Activated CD8-positive, alpha-beta T cell treated with anti-CD3 and anti-CD28 coated beads for 36 hours (primary cell): ENCODE results near the gene CD81. TPM values are rescaled to one million over a fixed set of nuclear protein-coding genes. Genes with fewer than 3 reads are reported as not detected.

Experiments used
- ATAC-seq: fragments of 200-7000 bp; cut with Tn5 transposase; one replicate; pipeline ENCODE4 v1.10.0; 2021; ENCODE audit warnings: mild to moderate bottlenecking, moderate library complexity
- CTCF ChIA-PET: fragments of 350-600 bp; sonication (Branson Sonifier 250); formaldehyde crosslinking; loops from one replicate; lab custom pipeline; 2021; ENCODE audit warnings: antibody characterized with exemption; lab: Charles Lee
- POLR2A ChIA-PET: fragments of 350-600 bp; sonication (Branson Sonifier 250); formaldehyde crosslinking; loops from one replicate; lab custom pipeline; 2021; ENCODE audit warnings: antibody characterized with exemption; lab: Charles Lee
- DNase-seq: peaks from one replicate; pipeline ENCODE4 v3.0.0-alpha.2; 2020
- H3K27ac Mint-ChIP-seq: one replicate; pipeline ENCODE4 v1.8.0; 2021; ENCODE audit warnings: mild to moderate bottlenecking, mixed read lengths
- H3K27me3 Mint-ChIP-seq: one replicate; pipeline ENCODE4 v1.8.0; 2021; ENCODE audit warnings: mixed read lengths
- H3K36me3 Mint-ChIP-seq: one replicate; pipeline ENCODE4 v1.8.0; 2021; ENCODE audit warnings: low read depth, mixed read lengths
- H3K4me1 Mint-ChIP-seq: one replicate; pipeline ENCODE4 v1.8.0; 2021; ENCODE audit warnings: low read depth, mixed read lengths
- H3K4me3 Mint-ChIP-seq: one replicate; pipeline ENCODE4 v1.8.0; 2021; ENCODE audit warnings: mild to moderate bottlenecking, moderate library complexity, mixed read lengths
- H3K9me3 Mint-ChIP-seq: one replicate; pipeline ENCODE4 v1.8.0; 2021; ENCODE audit warnings: mixed read lengths
- CTCF ChIP-seq: fragments of 200-600 bp; IDR thresholded peaks from one replicate; pipeline ENCODE4 v1.8.0; 2022; ENCODE audit warnings: antibody characterized with exemption, mild to moderate bottlenecking
- intact Hi-C: fragments of 100-400 bp; cut with micrococcal nuclease; formaldehyde crosslinking; loops from one replicate; pipeline ENCODE4 v1.10.0; 2022
- total RNA-seq, 2 experiments: library from RNA; stranded (reverse); gene quantifications; one replicate each; pipeline ENCODE4 v1.2.3, GENCODE V29; 2021

Gene CD81
- total RNA-seq, 2 experiments from 2014 or later: 133 to 138 TPM

DNA sequence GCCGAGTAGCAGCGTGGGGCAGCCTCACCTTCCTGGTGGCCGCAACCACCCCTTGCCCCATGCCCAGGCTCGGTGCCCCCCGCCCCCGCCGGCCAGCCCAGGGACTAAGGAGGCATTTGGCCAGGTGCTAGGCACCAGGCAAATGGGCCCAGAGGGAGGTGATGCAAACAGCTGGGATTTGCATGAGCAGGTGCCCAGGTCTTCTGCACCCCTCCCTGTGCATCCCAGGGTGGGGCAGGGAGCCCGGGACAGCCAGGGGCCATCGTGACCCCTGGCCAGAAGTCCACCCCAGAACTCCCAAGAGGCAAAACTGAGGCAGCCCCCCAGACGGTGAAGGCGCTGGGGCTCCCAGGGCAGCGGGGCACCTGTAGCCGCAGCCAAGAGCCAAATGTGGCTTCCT lies 49.1 kb downstream of the CD81 start:
- no peaks in the 10 kb centered on the region for H3K9me3 Mint-ChIP-seq
- ATAC-seq: no peak

DNA sequence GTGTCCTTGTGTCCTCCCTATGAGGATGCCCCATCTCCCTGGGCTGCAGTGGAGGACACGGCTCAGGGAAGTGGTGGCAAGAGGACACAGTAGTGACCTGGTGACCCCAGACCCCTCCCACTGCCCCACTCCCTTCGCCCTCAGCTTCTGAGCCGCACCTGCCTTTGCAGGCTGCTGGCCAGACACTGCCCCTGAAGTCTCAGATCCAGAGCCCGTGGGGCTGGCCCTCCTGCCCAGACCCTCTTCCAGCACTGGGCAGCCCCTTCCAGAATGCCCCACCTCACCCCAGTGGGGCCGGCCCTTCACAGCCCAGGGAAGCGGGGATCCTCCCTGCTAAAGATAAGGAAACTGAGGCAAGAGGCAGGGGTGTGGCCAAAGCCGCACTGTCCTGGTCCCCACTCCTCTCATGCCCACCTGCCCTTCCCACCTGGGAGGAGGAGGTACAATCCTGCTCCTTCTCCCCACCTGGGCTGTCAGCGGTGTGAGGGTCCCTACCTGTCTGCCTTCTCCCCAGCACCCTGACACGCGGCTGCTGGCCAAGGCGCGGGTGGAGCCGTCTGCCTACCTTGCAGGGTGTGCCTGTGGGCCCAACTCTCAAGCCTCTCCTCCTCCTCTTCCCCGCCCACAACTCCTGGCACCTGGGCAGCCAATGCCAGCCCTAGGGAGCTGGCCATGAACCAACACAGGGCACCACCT lies 49.9 kb downstream of the CD81 start:
- CTCF ChIA-PET: interaction anchor here (0.8 to 10.3 kb wide), 6 partner anchors 107 to 465 kb away, joined by 3 to 381 read pairs (median 6); partner anchors contain the start of genes C11orf21 and TSPAN32

More for the DNA sequence above, 49.1 kb downstream of the CD81 start:
- Mint-ChIP-seq H3K27me3 (no peaks in the 10 kb centered on the region), H3K27ac (no peak overlapping the region), H3K4me1 (no peaks in the 10 kb centered on the region), H3K36me3 (no peaks in the 10 kb centered on the region), H3K4me3 (no peak overlapping the region)
- no peak for DNase-seq
- intact Hi-C loops: loop anchor here (5.0 kb wide), 1 partner anchor 461 kb away; the partner anchor contains the start of gene CDKN1C
- TF ChIP-seq CTCF: no peak
- CTCF ChIA-PET: interaction anchor here (1.3 to 10.3 kb wide), 3 partner anchors 108 to 240 kb away, joined by 3 to 381 read pairs (median 182); partner anchors contain the start of genes C11orf21 and TSPAN32
- POLR2A ChIA-PET: no interaction called here

GRCh38 chr11:2427721-2428321 lies 50.7 kb downstream of the CD81 start:
- Mint-ChIP-seq H3K36me3 (no peaks in the 10 kb centered on the region), H3K9me3 (no peaks in the 10 kb centered on the region), H3K4me1 (no peaks in the 10 kb centered on the region), H3K27me3 (no peaks in the 10 kb centered on the region), H3K4me3 (no peak overlapping the region), H3K27ac (no peak overlapping the region)
- POLR2A ChIA-PET: interaction anchor here (0.8 to 1.3 kb wide), 2 partner anchors 78 to 106 kb away, joined by 4 read pairs; no protein-coding TSS in a partner anchor
- DNase-seq (no peak), ATAC-seq (no peak)
- intact Hi-C loops: loop anchor here (1.0 to 5.0 kb wide), 2 partner anchors 103 to 459 kb away; partner anchors contain the start of gene CDKN1C
- TF ChIP-seq CTCF: no peak
- CTCF ChIA-PET: interaction anchor here (0.8 to 10.3 kb wide), 4 partner anchors 107 to 465 kb away, joined by 3 to 182 read pairs (median 6); no protein-coding TSS in a partner anchor

More for the DNA sequence above, 49.9 kb downstream of the CD81 start:
- Mint-ChIP-seq H3K4me1 (no peaks in the 10 kb centered on the region), H3K9me3 (no peaks in the 10 kb centered on the region), H3K27ac (no peak overlapping the region), H3K4me3 (no peak overlapping the region), H3K27me3 (no peaks in the 10 kb centered on the region), H3K36me3 (no peaks in the 10 kb centered on the region)
- POLR2A ChIA-PET: interaction anchor here (0.8 to 1.3 kb wide), 2 partner anchors 79 to 106 kb away, joined by 4 read pairs; no protein-coding TSS in a partner anchor
- no peak for ATAC-seq
- intact Hi-C loops: loop anchor here (5.0 kb wide), 1 partner anchor 460 kb away; the partner anchor contains the start of gene CDKN1C
- DNase-seq: no peak
- TF ChIP-seq CTCF: no peak

DNA sequence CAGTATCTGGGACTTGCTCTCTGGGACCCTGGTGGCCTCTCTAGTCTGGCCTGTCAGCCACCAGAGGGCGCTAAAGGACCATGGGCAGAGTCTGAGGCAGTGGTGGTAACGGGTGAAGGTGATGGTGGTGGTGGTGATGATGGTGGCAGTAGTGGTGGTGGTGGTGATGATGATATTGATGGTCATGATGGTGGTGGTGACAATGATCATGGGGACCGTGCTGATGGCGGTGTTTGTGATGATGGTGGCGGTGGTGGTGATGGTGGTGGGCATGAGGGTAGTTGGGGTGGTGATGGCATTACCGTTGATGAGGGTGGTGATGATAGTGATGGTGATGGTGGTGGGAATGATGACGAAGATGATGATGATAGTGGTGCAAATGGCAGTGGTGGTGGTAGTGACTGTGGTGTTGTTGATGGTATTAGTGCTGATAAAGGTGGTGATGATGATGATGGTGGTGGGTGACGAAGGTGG lies 51.2 kb downstream of the CD81 start:
- intact Hi-C loops: loop anchor here (1.0 to 5.0 kb wide), 2 partner anchors 103 to 459 kb away; partner anchors contain the start of gene CDKN1C
- Mint-ChIP-seq H3K4me1 (no peaks in the 10 kb centered on the region), H3K4me3 (no peak overlapping the region), H3K27me3 (no peaks in the 10 kb centered on the region), H3K27ac (no peak overlapping the region), H3K36me3 (no peaks in the 10 kb centered on the region), H3K9me3 (no peaks in the 10 kb centered on the region)
- ChIA-PET CTCF (interaction anchor here (1.0 to 10.3 kb wide), 5 partner anchors 105 to 464 kb away, joined by 3 to 182 read pairs (median 5); no protein-coding TSS in a partner anchor), POLR2A (no interaction called here)
- ATAC-seq (peak; percentile 87), DNase-seq (peak; percentile 82)
- peak; percentile 75 for TF ChIP-seq CTCF
